HepG2 (cell line): Measurements from ENCODE around the gene NSUN3. TPM values are rescaled to one million over a fixed set of nuclear protein-coding genes. Genes with fewer than 3 reads are reported as not detected.

Experiments used
- TCF12 ChIP-seq, 2 experiments: fragments of 450-650 bp in 1 of 2; sonication (generic) in 1 of 2; formaldehyde crosslinking in 1 of 2; IDR thresholded peaks; 2 replicates each; pipeline versions ENCODE4 v1.6.1 to v1.8.0; 2017 to 2022; ENCODE audit warnings: antibody characterized with exemption in 1 of 2, mild to moderate bottlenecking in 1 of 2, missing genetic modification reagents in 1 of 2, moderate library complexity in 1 of 2
- ZNF138 ChIP-seq: sonication (generic); formaldehyde crosslinking; IDR thresholded peaks from 2 replicates; pipeline ENCODE4 v1.5.0; 2020; ENCODE audit warnings: mild to moderate bottlenecking, low read depth, missing genetic modification reagents
- ZNF451 ChIP-seq: sonication (generic); formaldehyde crosslinking; IDR thresholded peaks from 2 replicates; pipeline ENCODE4 v1.5.0; 2020; ENCODE audit warnings: mild to moderate bottlenecking, missing genetic modification reagents
- polyA plus RNA-seq, 8 experiments: library from polyadenylated mRNA; depleted of rRNA in 3 of 8; stranded (reverse) in 7 of 8; unstranded in 1 of 8; fragments of >200 nt; fragmentation: Illumina TruSeq in 4 of 8; extraction: Trizol in 4 of 8; gene quantifications; 2 replicates each; pipeline versions ENCODE4 v1.2.1 to v1.2.3, GENCODE V29; 2011 to 2016; ENCODE audit warnings: low read depth in 4 of 8, missing spikeins in 1 of 8, mixed read lengths in 1 of 8; ENCODE audit not compliant: insufficient read depth in 1 of 8
- total RNA-seq, 5 experiments: library from RNA; depleted of rRNA; stranded (reverse); fragments of >200 nt; fragmentation: Illumina TruSeq; extraction: Trizol; gene quantifications; 2 replicates each; pipeline ENCODE4 v1.2.3, GENCODE V29; 2016; ENCODE audit warnings: low read depth in 1 of 5
- TF ChIP-seq, protein P1 (sequence below): sonication (generic); formaldehyde crosslinking; IDR thresholded peaks from 2 replicates; pipeline ENCODE4 v1.4.0; 2020; ENCODE audit warnings: missing genetic modification reagents, borderline replicate concordance
- TF ChIP-seq, protein P2 (sequence below): sonication (generic); formaldehyde crosslinking; IDR thresholded peaks from 2 replicates; pipeline ENCODE4 v1.4.0; 2020; ENCODE audit warnings: missing genetic modification reagents, borderline replicate concordance
- TF ChIP-seq, protein P3 (sequence below): sonication (generic); formaldehyde crosslinking; IDR thresholded peaks from 2 replicates; pipeline ENCODE4 v1.5.0; 2020; ENCODE audit warnings: mild to moderate bottlenecking, missing genetic modification reagents, borderline replicate concordance
- TF ChIP-seq, protein P4 (sequence below): fragments of 450-650 bp; IDR thresholded peaks from 2 replicates; pipeline ENCODE4 v1.6.1; 2017; ENCODE audit warnings: mild to moderate bottlenecking

NSUN3 gene
- total and polyA plus RNA-seq, 2 of the 13 experiments (the other 11 are each of a cell fraction or from before 2014, with no cell fraction given), result 3.2 to 10.6 TPM

DNA sequence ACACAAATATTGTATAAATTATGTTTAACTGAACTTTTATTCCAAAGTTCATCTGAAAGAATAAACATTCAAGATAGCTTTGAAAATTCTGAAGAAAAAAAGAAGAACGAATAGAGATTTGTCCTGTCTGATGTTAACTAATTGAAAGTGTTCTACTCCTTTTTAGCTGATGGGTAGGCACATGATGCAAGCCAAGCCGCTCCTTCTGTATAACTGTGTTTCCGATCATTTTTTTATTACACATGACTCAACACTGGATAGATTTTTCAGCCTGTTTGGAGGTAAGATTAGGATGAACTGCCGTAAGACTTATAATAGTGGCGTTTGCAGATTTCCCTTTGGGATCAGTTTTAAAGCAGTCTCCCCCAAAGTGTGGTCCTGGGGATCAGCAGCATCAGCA is 19.0 kb downstream of the NSUN3 start (continued):
- TF ChIP-seq, protein P1, sequence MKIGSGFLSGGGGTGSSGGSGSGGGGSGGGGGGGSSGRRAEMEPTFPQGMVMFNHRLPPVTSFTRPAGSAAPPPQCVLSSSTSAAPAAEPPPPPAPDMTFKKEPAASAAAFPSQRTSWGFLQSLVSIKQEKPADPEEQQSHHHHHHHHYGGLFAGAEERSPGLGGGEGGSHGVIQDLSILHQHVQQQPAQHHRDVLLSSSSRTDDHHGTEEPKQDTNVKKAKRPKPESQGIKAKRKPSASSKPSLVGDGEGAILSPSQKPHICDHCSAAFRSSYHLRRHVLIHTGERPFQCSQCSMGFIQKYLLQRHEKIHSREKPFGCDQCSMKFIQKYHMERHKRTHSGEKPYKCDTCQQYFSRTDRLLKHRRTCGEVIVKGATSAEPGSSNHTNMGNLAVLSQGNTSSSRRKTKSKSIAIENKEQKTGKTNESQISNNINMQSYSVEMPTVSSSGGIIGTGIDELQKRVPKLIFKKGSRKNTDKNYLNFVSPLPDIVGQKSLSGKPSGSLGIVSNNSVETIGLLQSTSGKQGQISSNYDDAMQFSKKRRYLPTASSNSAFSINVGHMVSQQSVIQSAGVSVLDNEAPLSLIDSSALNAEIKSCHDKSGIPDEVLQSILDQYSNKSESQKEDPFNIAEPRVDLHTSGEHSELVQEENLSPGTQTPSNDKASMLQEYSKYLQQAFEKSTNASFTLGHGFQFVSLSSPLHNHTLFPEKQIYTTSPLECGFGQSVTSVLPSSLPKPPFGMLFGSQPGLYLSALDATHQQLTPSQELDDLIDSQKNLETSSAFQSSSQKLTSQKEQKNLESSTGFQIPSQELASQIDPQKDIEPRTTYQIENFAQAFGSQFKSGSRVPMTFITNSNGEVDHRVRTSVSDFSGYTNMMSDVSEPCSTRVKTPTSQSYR, result no peak
- TF ChIP-seq, protein P2, sequence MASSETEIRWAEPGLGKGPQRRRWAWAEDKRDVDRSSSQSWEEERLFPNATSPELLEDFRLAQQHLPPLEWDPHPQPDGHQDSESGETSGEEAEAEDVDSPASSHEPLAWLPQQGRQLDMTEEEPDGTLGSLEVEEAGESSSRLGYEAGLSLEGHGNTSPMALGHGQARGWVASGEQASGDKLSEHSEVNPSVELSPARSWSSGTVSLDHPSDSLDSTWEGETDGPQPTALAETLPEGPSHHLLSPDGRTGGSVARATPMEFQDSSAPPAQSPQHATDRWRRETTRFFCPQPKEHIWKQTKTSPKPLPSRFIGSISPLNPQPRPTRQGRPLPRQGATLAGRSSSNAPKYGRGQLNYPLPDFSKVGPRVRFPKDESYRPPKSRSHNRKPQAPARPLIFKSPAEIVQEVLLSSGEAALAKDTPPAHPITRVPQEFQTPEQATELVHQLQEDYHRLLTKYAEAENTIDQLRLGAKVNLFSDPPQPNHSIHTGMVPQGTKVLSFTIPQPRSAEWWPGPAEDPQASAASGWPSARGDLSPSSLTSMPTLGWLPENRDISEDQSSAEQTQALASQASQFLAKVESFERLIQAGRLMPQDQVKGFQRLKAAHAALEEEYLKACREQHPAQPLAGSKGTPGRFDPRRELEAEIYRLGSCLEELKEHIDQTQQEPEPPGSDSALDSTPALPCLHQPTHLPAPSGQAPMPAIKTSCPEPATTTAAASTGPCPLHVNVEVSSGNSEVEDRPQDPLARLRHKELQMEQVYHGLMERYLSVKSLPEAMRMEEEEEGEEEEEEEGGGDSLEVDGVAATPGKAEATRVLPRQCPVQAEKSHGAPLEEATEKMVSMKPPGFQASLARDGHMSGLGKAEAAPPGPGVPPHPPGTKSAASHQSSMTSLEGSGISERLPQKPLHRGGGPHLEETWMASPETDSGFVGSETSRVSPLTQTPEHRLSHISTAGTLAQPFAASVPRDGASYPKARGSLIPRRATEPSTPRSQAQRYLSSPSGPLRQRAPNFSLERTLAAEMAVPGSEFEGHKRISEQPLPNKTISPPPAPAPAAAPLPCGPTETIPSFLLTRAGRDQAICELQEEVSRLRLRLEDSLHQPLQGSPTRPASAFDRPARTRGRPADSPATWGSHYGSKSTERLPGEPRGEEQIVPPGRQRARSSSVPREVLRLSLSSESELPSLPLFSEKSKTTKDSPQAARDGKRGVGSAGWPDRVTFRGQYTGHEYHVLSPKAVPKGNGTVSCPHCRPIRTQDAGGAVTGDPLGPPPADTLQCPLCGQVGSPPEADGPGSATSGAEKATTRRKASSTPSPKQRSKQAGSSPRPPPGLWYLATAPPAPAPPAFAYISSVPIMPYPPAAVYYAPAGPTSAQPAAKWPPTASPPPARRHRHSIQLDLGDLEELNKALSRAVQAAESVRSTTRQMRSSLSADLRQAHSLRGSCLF (CRISPR knock-in tag), result no peak
- TF ChIP-seq ZNF138 (CRISPR knock-in tag) (no peak), ZNF451 (CRISPR knock-in tag) (no peak), TCF12 (IDR thresholded peaks at IDR 0.05) (no peak), TCF12 (CRISPR knock-in tag; IDR thresholded peaks at IDR 0.05) (no peak)
- TF ChIP-seq, protein P3, sequence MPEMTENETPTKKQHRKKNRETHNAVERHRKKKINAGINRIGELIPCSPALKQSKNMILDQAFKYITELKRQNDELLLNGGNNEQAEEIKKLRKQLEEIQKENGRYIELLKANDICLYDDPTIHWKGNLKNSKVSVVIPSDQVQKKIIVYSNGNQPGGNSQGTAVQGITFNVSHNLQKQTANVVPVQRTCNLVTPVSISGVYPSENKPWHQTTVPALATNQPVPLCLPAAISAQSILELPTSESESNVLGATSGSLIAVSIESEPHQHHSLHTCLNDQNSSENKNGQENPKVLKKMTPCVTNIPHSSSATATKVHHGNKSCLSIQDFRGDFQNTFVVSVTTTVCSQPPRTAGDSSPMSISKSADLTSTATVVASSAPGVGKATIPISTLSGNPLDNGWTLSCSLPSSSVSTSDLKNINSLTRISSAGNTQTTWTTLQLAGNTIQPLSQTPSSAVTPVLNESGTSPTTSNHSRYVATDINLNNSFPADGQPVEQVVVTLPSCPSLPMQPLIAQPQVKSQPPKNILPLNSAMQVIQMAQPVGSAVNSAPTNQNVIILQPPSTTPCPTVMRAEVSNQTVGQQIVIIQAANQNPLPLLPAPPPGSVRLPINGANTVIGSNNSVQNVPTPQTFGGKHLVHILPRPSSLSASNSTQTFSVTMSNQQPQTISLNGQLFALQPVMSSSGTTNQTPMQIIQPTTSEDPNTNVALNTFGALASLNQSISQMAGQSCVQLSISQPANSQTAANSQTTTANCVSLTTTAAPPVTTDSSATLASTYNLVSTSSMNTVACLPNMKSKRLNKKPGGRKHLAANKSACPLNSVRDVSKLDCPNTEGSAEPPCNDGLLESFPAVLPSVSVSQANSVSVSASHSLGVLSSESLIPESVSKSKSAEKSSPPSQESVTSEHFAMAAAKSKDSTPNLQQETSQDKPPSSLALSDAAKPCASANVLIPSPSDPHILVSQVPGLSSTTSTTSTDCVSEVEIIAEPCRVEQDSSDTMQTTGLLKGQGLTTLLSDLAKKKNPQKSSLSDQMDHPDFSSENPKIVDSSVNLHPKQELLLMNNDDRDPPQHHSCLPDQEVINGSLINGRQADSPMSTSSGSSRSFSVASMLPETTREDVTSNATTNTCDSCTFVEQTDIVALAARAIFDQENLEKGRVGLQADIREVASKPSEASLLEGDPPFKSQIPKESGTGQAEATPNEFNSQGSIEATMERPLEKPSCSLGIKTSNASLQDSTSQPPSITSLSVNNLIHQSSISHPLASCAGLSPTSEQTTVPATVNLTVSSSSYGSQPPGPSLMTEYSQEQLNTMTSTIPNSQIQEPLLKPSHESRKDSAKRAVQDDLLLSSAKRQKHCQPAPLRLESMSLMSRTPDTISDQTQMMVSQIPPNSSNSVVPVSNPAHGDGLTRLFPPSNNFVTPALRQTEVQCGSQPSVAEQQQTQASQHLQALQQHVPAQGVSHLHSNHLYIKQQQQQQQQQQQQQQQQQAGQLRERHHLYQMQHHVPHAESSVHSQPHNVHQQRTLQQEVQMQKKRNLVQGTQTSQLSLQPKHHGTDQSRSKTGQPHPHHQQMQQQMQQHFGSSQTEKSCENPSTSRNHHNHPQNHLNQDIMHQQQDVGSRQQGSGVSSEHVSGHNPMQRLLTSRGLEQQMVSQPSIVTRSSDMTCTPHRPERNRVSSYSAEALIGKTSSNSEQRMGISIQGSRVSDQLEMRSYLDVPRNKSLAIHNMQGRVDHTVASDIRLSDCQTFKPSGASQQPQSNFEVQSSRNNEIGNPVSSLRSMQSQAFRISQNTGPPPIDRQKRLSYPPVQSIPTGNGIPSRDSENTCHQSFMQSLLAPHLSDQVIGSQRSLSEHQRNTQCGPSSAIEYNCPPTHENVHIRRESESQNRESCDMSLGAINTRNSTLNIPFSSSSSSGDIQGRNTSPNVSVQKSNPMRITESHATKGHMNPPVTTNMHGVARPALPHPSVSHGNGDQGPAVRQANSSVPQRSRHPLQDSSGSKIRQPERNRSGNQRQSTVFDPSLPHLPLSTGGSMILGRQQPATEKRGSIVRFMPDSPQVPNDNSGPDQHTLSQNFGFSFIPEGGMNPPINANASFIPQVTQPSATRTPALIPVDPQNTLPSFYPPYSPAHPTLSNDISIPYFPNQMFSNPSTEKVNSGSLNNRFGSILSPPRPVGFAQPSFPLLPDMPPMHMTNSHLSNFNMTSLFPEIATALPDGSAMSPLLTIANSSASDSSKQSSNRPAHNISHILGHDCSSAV (CRISPR knock-in tag), result no peak
- TF ChIP-seq, protein P4, sequence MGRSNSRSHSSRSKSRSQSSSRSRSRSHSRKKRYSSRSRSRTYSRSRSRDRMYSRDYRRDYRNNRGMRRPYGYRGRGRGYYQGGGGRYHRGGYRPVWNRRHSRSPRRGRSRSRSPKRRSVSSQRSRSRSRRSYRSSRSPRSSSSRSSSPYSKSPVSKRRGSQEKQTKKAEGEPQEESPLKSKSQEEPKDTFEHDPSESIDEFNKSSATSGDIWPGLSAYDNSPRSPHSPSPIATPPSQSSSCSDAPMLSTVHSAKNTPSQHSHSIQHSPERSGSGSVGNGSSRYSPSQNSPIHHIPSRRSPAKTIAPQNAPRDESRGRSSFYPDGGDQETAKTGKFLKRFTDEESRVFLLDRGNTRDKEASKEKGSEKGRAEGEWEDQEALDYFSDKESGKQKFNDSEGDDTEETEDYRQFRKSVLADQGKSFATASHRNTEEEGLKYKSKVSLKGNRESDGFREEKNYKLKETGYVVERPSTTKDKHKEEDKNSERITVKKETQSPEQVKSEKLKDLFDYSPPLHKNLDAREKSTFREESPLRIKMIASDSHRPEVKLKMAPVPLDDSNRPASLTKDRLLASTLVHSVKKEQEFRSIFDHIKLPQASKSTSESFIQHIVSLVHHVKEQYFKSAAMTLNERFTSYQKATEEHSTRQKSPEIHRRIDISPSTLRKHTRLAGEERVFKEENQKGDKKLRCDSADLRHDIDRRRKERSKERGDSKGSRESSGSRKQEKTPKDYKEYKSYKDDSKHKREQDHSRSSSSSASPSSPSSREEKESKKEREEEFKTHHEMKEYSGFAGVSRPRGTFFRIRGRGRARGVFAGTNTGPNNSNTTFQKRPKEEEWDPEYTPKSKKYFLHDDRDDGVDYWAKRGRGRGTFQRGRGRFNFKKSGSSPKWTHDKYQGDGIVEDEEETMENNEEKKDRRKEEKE, result no peak
